Activated CD4-positive, alpha-beta T cell treated with anti-CD3 and anti-CD28 coated beads for 24 hours (primary cell): Measurements from ENCODE around the gene ARID3A.

ENCODE experiments used
- DNase-seq, 2 donors: peaks; one replicate each; pipeline ENCODE4 v3.0.0-alpha.2; 2020; ENCODE audit warnings: low read depth in 2 of 2

Gene ARID3A

DNA sequence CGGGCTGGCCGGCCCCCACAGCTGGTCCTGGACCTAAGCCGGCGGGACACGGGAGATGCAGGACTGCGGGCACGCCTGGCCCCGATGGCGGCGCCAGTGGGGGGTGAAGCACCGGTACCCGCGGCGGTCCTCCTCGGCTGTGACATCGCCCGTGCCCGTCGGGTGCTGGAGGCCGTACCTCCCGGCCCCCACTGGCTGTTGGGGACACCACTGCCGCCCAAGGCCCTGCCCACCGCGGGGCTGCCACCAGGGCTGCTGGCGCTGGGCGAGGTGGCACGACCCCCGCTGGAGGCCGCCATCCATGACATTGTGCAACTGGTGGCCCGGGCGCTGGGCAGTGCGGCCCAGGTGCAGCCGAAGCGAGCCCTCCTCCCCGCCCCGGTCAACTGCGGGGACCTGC lies 77.4 kb downstream of the ARID3A start:
- DNase-seq = no peak

- no peak for DNase-seq
Measured at GRCh38 chr19:1004204-1004802, 78.5 kb downstream of the ARID3A start.

DNA sequence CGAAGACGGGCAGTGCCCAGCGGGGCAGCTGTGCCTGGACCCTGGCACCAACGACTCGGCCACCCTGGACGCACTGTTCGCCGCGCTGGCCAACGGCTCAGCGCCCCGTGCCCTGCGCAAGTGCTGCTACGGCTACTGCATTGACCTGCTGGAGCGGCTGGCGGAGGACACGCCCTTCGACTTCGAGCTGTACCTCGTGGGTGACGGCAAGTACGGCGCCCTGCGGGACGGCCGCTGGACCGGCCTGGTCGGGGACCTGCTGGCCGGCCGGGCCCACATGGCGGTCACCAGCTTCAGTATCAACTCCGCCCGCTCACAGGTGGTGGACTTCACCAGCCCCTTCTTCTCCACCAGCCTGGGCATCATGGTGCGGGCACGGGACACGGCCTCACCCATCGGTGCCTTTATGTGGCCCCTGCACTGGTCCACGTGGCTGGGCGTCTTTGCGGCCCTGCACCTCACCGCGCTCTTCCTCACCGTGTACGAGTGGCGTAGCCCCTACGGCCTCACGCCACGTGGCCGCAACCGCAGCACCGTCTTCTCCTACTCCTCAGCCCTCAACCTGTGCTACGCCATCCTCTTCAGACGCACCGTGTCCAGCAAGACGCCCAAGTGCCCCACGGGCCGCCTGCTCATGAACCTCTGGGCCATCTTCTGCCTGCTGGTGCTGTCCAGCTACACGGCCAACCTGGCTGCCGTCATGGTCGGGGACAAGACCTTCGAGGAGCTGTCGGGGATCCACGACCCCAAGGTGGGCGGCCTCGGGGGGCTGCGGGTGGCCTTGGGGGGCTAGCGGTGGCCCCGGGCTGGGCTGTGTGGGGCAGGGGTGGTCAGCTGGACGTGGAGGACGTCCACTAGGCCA lies 79.2 kb downstream of the ARID3A start:
- no peak for DNase-seq

DNA sequence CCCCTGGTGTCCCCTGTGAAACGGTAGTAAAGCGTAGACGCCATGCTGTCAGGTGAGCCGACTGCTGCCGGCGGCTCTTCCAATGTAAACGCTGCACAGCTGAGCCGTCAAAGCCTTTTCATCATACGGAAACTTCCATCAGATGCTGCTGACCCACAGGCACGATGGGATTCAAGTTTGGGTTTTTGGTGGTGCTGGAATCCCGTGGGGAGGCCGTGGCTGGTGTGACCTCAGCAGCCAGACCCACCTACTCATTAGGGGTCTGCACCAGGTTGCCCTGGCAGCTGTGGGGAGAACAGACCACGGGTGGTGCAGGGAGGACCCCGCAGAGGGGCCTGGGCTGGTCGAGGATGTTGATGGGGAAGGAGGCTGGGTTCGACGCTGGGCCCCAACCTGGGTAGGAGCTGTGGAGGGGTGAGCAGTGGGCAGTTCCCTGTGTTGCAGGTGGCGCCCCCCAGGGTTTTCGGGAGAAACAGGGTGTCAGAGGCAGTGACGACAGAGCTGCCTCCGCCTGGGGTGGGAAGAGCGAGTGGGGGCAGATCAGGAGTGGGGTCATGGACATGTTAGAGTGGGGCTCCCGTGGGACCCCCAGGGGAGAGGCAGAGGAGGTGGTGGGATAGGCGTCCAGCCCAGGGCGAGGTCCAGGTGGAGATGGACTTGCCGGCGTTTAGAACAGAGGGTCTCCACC lies 81.0 kb downstream of the ARID3A start:
- DNase-seq = no peak

- DNase-seq = no peak
Measured at GRCh38 chr19:1007399-1008251, 81.8 kb downstream of the ARID3A start.

- DNase-seq = no peak
Measured at GRCh38 chr19:1008268-1009040, 82.6 kb downstream of the ARID3A start.

- DNase-seq = no peak
Measured at GRCh38 chr19:1009041-1009980, 83.5 kb downstream of the ARID3A start.

DNA sequence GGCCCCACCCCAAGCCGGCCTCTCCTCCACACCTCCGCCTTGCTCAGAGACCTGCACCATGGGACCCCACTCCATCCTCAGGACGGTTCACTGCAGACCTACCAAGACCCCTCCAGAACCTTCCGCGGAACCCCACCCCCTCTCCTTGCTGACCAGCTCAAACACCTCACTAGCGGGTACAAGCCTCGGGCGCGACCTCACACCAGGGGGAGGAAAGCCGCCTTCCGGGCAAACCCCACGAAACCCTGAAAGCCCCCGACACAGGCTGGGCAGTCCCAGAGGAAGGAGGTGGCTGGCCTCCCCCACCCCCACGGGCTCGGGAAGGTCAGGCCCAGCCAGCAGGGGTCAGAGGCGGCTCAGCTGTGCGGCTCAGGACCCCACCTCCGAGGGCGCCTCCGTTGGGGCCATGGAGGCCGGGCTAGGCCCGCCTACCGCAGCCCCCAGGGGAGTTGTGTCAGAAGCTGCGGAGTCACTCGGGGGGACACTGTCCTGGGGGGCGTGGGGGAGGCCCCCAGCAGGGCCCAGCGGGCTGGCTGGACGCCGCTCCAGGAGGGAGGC lies 84.2 kb downstream of the ARID3A start:
- DNase-seq = no peak

DNA sequence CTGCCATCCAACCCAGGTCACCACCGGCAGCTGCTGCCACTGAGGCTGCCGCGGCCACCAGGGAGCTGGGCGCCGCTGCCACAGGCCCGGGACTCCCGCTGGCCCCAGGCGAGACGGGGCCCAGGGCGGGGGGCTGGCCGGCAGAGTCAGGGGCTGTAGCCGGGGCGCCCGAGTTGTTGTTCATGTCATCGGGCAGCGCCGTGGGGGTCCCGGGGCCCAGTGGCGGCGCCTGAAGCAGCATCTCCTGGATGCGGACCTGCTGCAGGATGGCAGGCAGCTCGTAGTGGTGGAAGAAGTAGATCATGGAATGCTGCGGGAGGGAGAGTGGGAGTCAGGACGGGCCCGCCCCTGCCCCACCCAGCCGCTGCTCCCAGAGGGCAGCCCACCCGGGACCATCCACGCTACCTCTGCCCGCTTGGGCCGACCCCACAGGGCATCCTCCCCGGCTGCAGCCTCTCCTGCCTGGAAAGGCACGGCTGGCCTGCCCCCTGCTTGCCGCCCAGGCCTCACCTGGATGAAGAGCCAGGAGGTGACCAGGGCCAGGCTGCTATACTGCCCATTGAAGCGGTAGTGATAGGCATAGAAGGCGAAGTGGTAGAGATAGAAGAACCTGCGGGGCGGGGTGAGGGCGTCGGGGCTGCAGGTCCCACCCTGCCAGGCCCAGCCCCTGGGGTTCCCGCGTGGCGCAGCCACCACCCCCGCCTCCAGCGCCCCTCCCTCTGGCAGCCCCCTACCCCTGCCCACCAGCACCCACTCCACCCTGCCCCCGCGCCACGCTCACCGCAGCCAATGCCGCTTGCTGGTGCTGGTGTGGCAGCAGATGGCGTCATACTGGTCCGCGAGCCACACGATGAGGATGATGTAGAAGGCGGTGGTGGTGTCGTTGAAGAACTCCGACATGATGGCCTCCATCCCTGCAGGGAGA lies 85.0 kb downstream of the ARID3A start:
- DNase-seq = no peak

DNA sequence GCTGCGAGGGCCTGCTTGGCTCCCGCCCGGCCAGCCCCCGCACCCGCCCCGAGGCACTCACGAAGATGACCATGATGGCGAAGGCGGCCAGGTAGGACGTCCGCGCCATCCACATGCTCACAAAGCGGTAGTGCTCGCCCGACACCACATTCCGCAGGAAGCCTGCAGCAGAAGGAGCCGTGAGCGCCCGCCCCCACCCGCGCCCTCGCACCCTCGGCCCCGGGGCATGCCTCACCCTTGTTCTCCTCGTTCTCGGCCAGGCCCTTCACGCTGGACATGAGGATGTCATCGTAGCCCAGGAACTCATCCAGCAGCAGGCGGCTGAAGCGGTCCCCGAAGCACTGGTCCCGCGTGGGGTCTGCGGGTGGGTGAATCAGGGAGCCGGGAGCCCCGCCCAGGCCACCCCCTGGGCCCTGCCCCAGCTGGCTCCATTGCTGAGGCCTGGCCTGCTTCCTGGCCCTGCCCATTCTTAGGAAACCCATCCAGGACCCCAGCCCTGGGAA lies 86.0 kb downstream of the ARID3A start:
- DNase-seq = no peak

DNA sequence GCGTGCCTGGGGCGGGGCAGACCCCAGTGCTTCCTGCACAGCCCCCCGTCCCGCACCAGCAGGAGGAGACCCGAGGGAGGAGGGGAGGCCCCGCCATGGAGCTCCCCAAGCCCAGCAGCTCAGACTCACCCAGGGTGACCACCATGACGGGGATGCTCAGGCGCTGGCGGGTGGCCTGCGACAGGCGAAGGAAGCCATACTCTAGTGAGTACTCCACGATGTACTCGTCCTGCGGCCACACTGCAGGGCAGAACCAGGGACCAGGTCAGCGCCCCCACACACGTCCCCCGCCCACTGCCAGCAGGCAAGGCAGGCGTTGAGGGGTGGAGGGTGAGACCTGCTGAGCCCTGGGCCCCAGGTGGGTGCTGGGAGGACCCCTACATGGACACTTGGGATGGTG lies 86.5 kb downstream of the ARID3A start:
- no peak for DNase-seq

DNA sequence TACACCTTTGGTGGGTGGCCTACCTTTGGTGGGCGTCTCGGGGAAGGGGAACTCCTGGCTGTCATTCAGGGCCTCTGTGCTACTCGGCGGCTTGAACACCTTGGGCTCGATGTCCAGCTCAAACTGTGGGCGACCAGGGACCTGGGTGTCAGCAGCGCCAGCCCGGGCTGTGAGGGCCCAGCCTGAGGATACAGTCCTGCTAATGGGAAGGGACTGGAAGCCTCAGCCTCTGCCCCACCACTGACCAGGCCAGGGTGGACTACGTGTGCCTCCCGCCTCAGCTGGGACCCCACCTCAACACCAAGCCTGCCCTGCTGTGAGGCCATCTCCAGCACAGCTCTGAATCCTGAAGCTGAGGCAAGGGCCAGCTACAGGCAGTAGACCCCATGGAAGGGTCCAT lies 87.4 kb downstream of the ARID3A start:
- DNase-seq = no peak

GRCh38 chr19:1014161-1015060 lies 88.6 kb downstream of the ARID3A start:
- no peak for DNase-seq

GRCh38 chr19:1015061-1015781 lies 89.4 kb downstream of the ARID3A start:
- no peak for DNase-seq

GRCh38 chr19:1015782-1016646 lies 90.2 kb downstream of the ARID3A start:
- no peak for DNase-seq

DNA sequence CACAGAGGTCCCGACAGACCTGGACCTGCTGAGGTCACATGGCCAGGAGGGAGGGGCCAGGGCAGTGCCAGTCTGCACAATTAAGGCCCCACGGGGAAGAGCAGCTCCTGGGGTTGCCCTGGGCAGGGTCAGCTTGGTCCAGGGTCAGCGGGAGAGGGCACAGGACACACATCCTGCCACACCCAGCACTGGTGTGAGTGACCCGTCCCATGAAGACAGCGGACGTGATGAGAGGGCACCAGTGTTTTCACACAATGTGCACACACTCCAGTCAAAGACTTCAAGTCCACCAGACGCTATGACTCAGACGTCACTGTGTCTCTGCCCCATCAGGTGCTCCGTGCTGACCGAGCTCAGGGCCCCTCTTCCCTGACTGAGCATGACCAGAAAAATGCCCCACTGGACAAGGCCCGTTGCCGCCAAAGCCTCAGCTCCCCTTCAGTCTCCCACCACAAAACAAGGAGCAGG lies 90.8 kb downstream of the ARID3A start:
- DNase-seq = no peak
